ENCODE data around the gene DDX47. TPM values are rescaled to one million over a fixed set of nuclear protein-coding genes. Genes with fewer than 3 reads are reported as not detected.

Gene DDX47
- total RNA-seq, 5 donors from 2014 or later (not counting 1 experiment from before 2014, with no cell fraction given), result 60.4 to 141 (median 69.8) TPM

Other genes starting within 250 kb of the DDX47 start
- gene CREBL2, start 201.5 kb upstream of the DDX47 start, total RNA-seq, result 10 to 100 TPM; 24.4 to 37.2 (median 33.8) TPM
- 1 to 10 TPM; 1.7 to 5.2 (median 2.2) TPM for gene GPR19, start 117.2 kb upstream of the DDX47 start, total RNA-seq
- gene CDKN1B, start 96.0 kb upstream of the DDX47 start, total RNA-seq, result 100 to 1,000 TPM; 170 to 246 (median 188) TPM
- gene APOLD1, start 27.7 kb upstream of the DDX47 start, total RNA-seq, result 1 to 10 TPM in 4 of 5 donors, under 1 TPM in 1; 0.82 to 4.7 (median 3.8) TPM
- 1 to 10 TPM in 3 of 5 donors, under 1 TPM in 1, not detected in 1; 0.28 to 2.0 (median 1.4) TPM for gene GPRC5A, start 78.2 kb downstream of the DDX47 start, total RNA-seq
- gene GPRC5D, start 138.8 kb downstream of the DDX47 start, total RNA-seq, result not detected
- gene HEBP1, start 186.9 kb downstream of the DDX47 start, total RNA-seq, result 10 to 100 TPM; 12.5 to 15.9 (median 15.0) TPM
- gene FAM234B, start 231.0 kb downstream of the DDX47 start, total RNA-seq, result 1 to 10 TPM; 4.3 to 5.8 (median 4.6) TPM